Stimulated activated CD8-positive, alpha-beta memory T cell treated with anti-CD3 and anti-CD28 coated beads, Interleukin-7, amount 100 ng/mL, for 1 hour (primary cell): Measurements from ENCODE around the gene SLC29A1.
"Not testable (repeated sequence)": the region's sequence is repeated elsewhere in the genome, so short reads cannot be mapped to it uniquely, and the experiment has no call there.

Source experiments
- DNase-seq, 2 donors: peaks; one replicate each; pipeline ENCODE4 v3.0.0-alpha.2; 2020; ENCODE audit warnings: low read depth in 2 of 2

The SLC29A1 gene

GRCh38 chr6:44222486-44223318 lies 693 bp upstream of the SLC29A1 start:
- DNase-seq = no peak

GRCh38 chr6:44224029-44224964 lies 902 bp downstream of the SLC29A1 start:
- DNase-seq = no peak

- DNase-seq = no peak
Measured at GRCh38 chr6:44224965-44225305, 1.5 kb downstream of the SLC29A1 start.

- DNase-seq = no peak
Measured at GRCh38 chr6:44225579-44226325, 2.4 kb downstream of the SLC29A1 start.

- DNase-seq = no peak
Measured at GRCh38 chr6:44226368-44227147, 3.2 kb downstream of the SLC29A1 start.

GRCh38 chr6:44227148-44227793 lies 3.9 kb downstream of the SLC29A1 start:
- no peak for DNase-seq

- DNase-seq = no peak
Measured at GRCh38 chr6:44228031-44228430, 4.6 kb downstream of the SLC29A1 start.

GRCh38 chr6:44228433-44228832 lies 5.0 kb downstream of the SLC29A1 start:
- no peak for DNase-seq

GRCh38 chr6:44228836-44229235 lies 5.4 kb downstream of the SLC29A1 start:
- no peak for DNase-seq

- no peak for DNase-seq
Measured at GRCh38 chr6:44229376-44230033, 6.1 kb downstream of the SLC29A1 start.

- no peak for DNase-seq
Measured at GRCh38 chr6:44230034-44230675, 6.8 kb downstream of the SLC29A1 start.

- DNase-seq = not testable (repeated sequence)
Measured at GRCh38 chr6:44231426-44231825, 8.0 kb downstream of the SLC29A1 start.

- no peak for DNase-seq
Measured at GRCh38 chr6:44232676-44233566, 9.5 kb downstream of the SLC29A1 start.

GRCh38 chr6:44233567-44234100 lies 10.2 kb downstream of the SLC29A1 start:
- DNase-seq = no peak

- DNase-seq = no peak
Measured at GRCh38 chr6:44234101-44235025, 11.0 kb downstream of the SLC29A1 start.

- DNase-seq = no peak
Measured at GRCh38 chr6:44235269-44235668, 11.9 kb downstream of the SLC29A1 start.

- no peak for DNase-seq
Measured at GRCh38 chr6:44235891-44236516, 12.6 kb downstream of the SLC29A1 start.
